ENCODE results near the gene CRX.

- TF ChIP-seq POLR2AphosphoS5 (IDR thresholded peaks at IDR 0.05; ENCODE audit: low read depth, low read length) (no peak), SIN3A (IDR thresholded peaks at IDR 0.05; ENCODE audit: borderline replicate concordance, insufficient read depth, low read depth, low read length) (no peak), TCF7L2 (IDR thresholded peaks at IDR 0.05; ENCODE audit: low read depth, low read length) (no peak), CTCF (IDR thresholded peaks at IDR 0.05) (no peak), REST (IDR thresholded peaks at IDR 0.05; ENCODE audit: insufficient read depth in 1 of 2, low read depth in 2 of 2, low read length in 1 of 2) (no peak)
These were observed 11.0 kb downstream of the CRX start for GRCh38 chr19:47832723-47833122.
